Measurements from ENCODE around the gene TMED5.

GRCh38 chr1:93178418-93178817, 1.8 kb downstream of the TMED5 start:
- TF ChIP-seq FOXA1 (IDR thresholded peaks at IDR 0.05), result no peak
- no peak for TF ChIP-seq BHLHE40 (IDR thresholded peaks at IDR 0.05; ENCODE audit: borderline replicate concordance)
- TF ChIP-seq HDGF (IDR thresholded peaks at IDR 0.05; ENCODE audit: borderline replicate concordance), result no peak
- TF ChIP-seq SUZ12 (IDR thresholded peaks at IDR 0.05), result no peak
- TF ChIP-seq PKNOX1 (IDR thresholded peaks at IDR 0.05), result no peak
- TF ChIP-seq NFRKB (IDR thresholded peaks at IDR 0.05), result no peak
- no peak for TF ChIP-seq FOXK2 (IDR thresholded peaks at IDR 0.05)
- no peak for TF ChIP-seq ZNF384 (IDR thresholded peaks at IDR 0.05)
- TF ChIP-seq FOXM1 (IDR thresholded peaks at IDR 0.05; ENCODE audit: borderline replicate concordance), result no peak
- TF ChIP-seq SP1 (IDR thresholded peaks at IDR 0.05), result no peak
- TF ChIP-seq ELF4 (IDR thresholded peaks at IDR 0.05), result no peak
